NCI-H2227 (cell line): Measurements from ENCODE around the gene CCDC40.
"Not testable (repeated sequence)": the region's sequence is repeated elsewhere in the genome, so short reads cannot be mapped to it uniquely, and the experiment has no call there.

Source experiments
- DNase-seq: peaks from one replicate; lab custom pipeline; 2025; ENCODE audit not compliant: unreplicated experiment; lab: John Stamatoyannopoulos, UW

CCDC40 gene

GRCh38 chr17:80036715-80037477, 454 bp downstream of the CCDC40 start:
- DNase-seq: peak; percentile 83

GRCh38 chr17:80043963-80044362, 7.5 kb downstream of the CCDC40 start:
- DNase-seq: no peak

- no peak for DNase-seq
Observed at GRCh38 chr17:80045703-80046102, 9.3 kb downstream of the CCDC40 start.

GRCh38 chr17:80046709-80047108, 10.3 kb downstream of the CCDC40 start:
- DNase-seq: not testable (repeated sequence)

- no peak for DNase-seq
Observed at GRCh38 chr17:80047176-80047575, 10.7 kb downstream of the CCDC40 start.

GRCh38 chr17:80049986-80050385, 13.5 kb downstream of the CCDC40 start:
- DNase-seq: no peak

- no peak for DNase-seq
Observed at GRCh38 chr17:80050706-80051105, 14.3 kb downstream of the CCDC40 start.

- no peak for DNase-seq
Observed at GRCh38 chr17:80051681-80052080, 15.2 kb downstream of the CCDC40 start.

- no peak for DNase-seq
Observed at GRCh38 chr17:80053102-80053501, 16.7 kb downstream of the CCDC40 start.

- no peak for DNase-seq
Observed at GRCh38 chr17:80055597-80055996, 19.2 kb downstream of the CCDC40 start.

GRCh38 chr17:80058311-80058955, 22.0 kb downstream of the CCDC40 start:
- no peak for DNase-seq

- DNase-seq: no peak
Observed at GRCh38 chr17:80060644-80061043, 24.2 kb downstream of the CCDC40 start.

- no peak for DNase-seq
Observed at GRCh38 chr17:80061421-80061820, 25.0 kb downstream of the CCDC40 start.

- no peak for DNase-seq
Observed at GRCh38 chr17:80063830-80064585, 27.6 kb downstream of the CCDC40 start.

GRCh38 chr17:80064696-80065095, 28.3 kb downstream of the CCDC40 start:
- DNase-seq: no peak

- DNase-seq: no peak
Observed at GRCh38 chr17:80065478-80066170, 29.2 kb downstream of the CCDC40 start.

- no peak for DNase-seq
Observed at GRCh38 chr17:80067393-80067986, 31.0 kb downstream of the CCDC40 start.

GRCh38 chr17:80068301-80069222, 32.1 kb downstream of the CCDC40 start:
- DNase-seq: no peak

GRCh38 chr17:80070375-80071115, 34.1 kb downstream of the CCDC40 start:
- no peak for DNase-seq
